ENCODE measurements around the gene PLCH1.
"Not testable (repeated sequence)": the region's sequence is repeated elsewhere in the genome, so short reads cannot be mapped to it uniquely, and the experiment has no call there.

The PLCH1 gene

GRCh38 chr3:155619118-155619915, 125.6 kb downstream of the PLCH1 start:
- Histone ChIP-seq H3K4me3 (ENCODE audit: low read length in 2 of 2) (no peak overlapping the region), H3K27ac (ENCODE audit: low read length) (no peak overlapping the region), H3K36me3 (ENCODE audit: control insufficient read depth in 2 of 2, insufficient read depth in 2 of 2, low read length in 2 of 2) (no peaks in the 10 kb centered on the region), H3K9ac (ENCODE audit: low read length in 2 of 2) (no peak overlapping the region), H3K9me3 (ENCODE audit: control insufficient read depth in 2 of 2, low read length in 2 of 2) (no peaks in the 10 kb centered on the region), H3K27me3 (ENCODE audit: control insufficient read depth in 1 of 2, insufficient read depth in 2 of 2, low read length in 2 of 2) (no peaks in the 10 kb centered on the region), H3K4me1 (ENCODE audit: control insufficient read depth, insufficient read depth, low read length) (no peaks in the 10 kb centered on the region)

GRCh38 chr3:155618543-155618942, 126.3 kb downstream of the PLCH1 start:
- H3K9ac ChIP-seq (ENCODE audit: low read length in 2 of 2), result no peak overlapping the region
- no peaks in the 10 kb centered on the region for H3K9me3 ChIP-seq (ENCODE audit: control insufficient read depth in 2 of 2, low read length in 2 of 2)
- no peaks in the 10 kb centered on the region for H3K4me1 ChIP-seq (ENCODE audit: control insufficient read depth, insufficient read depth, low read length)
- no peak overlapping the region for H3K4me3 ChIP-seq (ENCODE audit: low read length in 2 of 2)
- no peak overlapping the region for H3K27ac ChIP-seq (ENCODE audit: low read length)
- H3K27me3 ChIP-seq (ENCODE audit: control insufficient read depth in 1 of 2, insufficient read depth in 2 of 2, low read length in 2 of 2), result no peaks in the 10 kb centered on the region
- H3K36me3 ChIP-seq (ENCODE audit: control insufficient read depth in 2 of 2, insufficient read depth in 2 of 2, low read length in 2 of 2), result no peaks in the 10 kb centered on the region

GRCh38 chr3:155617346-155617925, 127.4 kb downstream of the PLCH1 start:
- Histone ChIP-seq H3K9ac (ENCODE audit: low read length in 2 of 2) (no peak overlapping the region), H3K9me3 (ENCODE audit: control insufficient read depth in 2 of 2, low read length in 2 of 2) (no peaks in the 10 kb centered on the region), H3K4me3 (ENCODE audit: low read length in 2 of 2) (no peak overlapping the region), H3K36me3 (ENCODE audit: control insufficient read depth in 2 of 2, insufficient read depth in 2 of 2, low read length in 2 of 2) (no peaks in the 10 kb centered on the region), H3K4me1 (ENCODE audit: control insufficient read depth, insufficient read depth, low read length) (no peaks in the 10 kb centered on the region), H3K27ac (ENCODE audit: low read length) (no peak overlapping the region), H3K27me3 (ENCODE audit: control insufficient read depth in 1 of 2, insufficient read depth in 2 of 2, low read length in 2 of 2) (no peaks in the 10 kb centered on the region)

- not testable (repeated sequence) for H3K27ac ChIP-seq (ENCODE audit: low read length); H3K4me1 ChIP-seq (ENCODE audit: control insufficient read depth, insufficient read depth, low read length); H3K9me3 ChIP-seq (ENCODE audit: control insufficient read depth in 2 of 2, low read length in 2 of 2); H3K27me3 ChIP-seq (ENCODE audit: control insufficient read depth in 1 of 2, insufficient read depth in 2 of 2, low read length in 2 of 2); H3K36me3 ChIP-seq (ENCODE audit: control insufficient read depth in 2 of 2, insufficient read depth in 2 of 2, low read length in 2 of 2); H3K4me3 ChIP-seq (ENCODE audit: low read length in 2 of 2); H3K9ac ChIP-seq (ENCODE audit: low read length in 2 of 2)
These were observed 129.7 kb downstream of the PLCH1 start for GRCh38 chr3:155615141-155615540.

- not testable (repeated sequence) for H3K4me1 ChIP-seq (ENCODE audit: control insufficient read depth, insufficient read depth, low read length); H3K4me3 ChIP-seq (ENCODE audit: low read length in 2 of 2); H3K27ac ChIP-seq (ENCODE audit: low read length); H3K36me3 ChIP-seq (ENCODE audit: control insufficient read depth in 2 of 2, insufficient read depth in 2 of 2, low read length in 2 of 2); H3K9ac ChIP-seq (ENCODE audit: low read length in 2 of 2); H3K9me3 ChIP-seq (ENCODE audit: control insufficient read depth in 2 of 2, low read length in 2 of 2); H3K27me3 ChIP-seq (ENCODE audit: control insufficient read depth in 1 of 2, insufficient read depth in 2 of 2, low read length in 2 of 2)
These were observed 130.5 kb downstream of the PLCH1 start for GRCh38 chr3:155614410-155614809.

- Histone ChIP-seq H3K27me3 (ENCODE audit: control insufficient read depth in 1 of 2, insufficient read depth in 2 of 2, low read length in 2 of 2) (no peaks in the 10 kb centered on the region), H3K9ac (ENCODE audit: low read length in 2 of 2) (no peak overlapping the region), H3K27ac (ENCODE audit: low read length) (no peak overlapping the region), H3K4me1 (ENCODE audit: control insufficient read depth, insufficient read depth, low read length) (no peaks in the 10 kb centered on the region), H3K9me3 (ENCODE audit: control insufficient read depth in 2 of 2, low read length in 2 of 2) (peaks cover 0 to 4% of the 10 kb centered on the region in 2 donors), H3K4me3 (ENCODE audit: low read length in 2 of 2) (no peak overlapping the region), H3K36me3 (ENCODE audit: control insufficient read depth in 2 of 2, insufficient read depth in 2 of 2, low read length in 2 of 2) (no peaks in the 10 kb centered on the region)
These were observed 133.4 kb downstream of the PLCH1 start for GRCh38 chr3:155611456-155611855.

- Histone ChIP-seq H3K9ac (ENCODE audit: low read length in 2 of 2) (no peak overlapping the region), H3K27ac (ENCODE audit: low read length) (no peak overlapping the region), H3K36me3 (ENCODE audit: control insufficient read depth in 2 of 2, insufficient read depth in 2 of 2, low read length in 2 of 2) (no peaks in the 10 kb centered on the region), H3K27me3 (ENCODE audit: control insufficient read depth in 1 of 2, insufficient read depth in 2 of 2, low read length in 2 of 2) (no peaks in the 10 kb centered on the region), H3K4me1 (ENCODE audit: control insufficient read depth, insufficient read depth, low read length) (no peaks in the 10 kb centered on the region), H3K9me3 (ENCODE audit: control insufficient read depth in 2 of 2, low read length in 2 of 2) (peaks cover 0 to 4% of the 10 kb centered on the region in 2 donors), H3K4me3 (ENCODE audit: low read length in 2 of 2) (no peak overlapping the region)
These were observed 135.3 kb downstream of the PLCH1 start for GRCh38 chr3:155609586-155609985.

- no peak overlapping the region for H3K27ac ChIP-seq (ENCODE audit: low read length)
- H3K9ac ChIP-seq (ENCODE audit: low read length in 2 of 2), result no peak overlapping the region
- no peaks in the 10 kb centered on the region for H3K27me3 ChIP-seq (ENCODE audit: control insufficient read depth in 1 of 2, insufficient read depth in 2 of 2, low read length in 2 of 2)
- no peak overlapping the region for H3K4me3 ChIP-seq (ENCODE audit: low read length in 2 of 2)
- peaks cover 0 to 4% of the 10 kb centered on the region in 2 donors for H3K9me3 ChIP-seq (ENCODE audit: control insufficient read depth in 2 of 2, low read length in 2 of 2)
- H3K4me1 ChIP-seq (ENCODE audit: control insufficient read depth, insufficient read depth, low read length), result no peaks in the 10 kb centered on the region
- no peaks in the 10 kb centered on the region for H3K36me3 ChIP-seq (ENCODE audit: control insufficient read depth in 2 of 2, insufficient read depth in 2 of 2, low read length in 2 of 2)
These were observed 136.5 kb downstream of the PLCH1 start for GRCh38 chr3:155608228-155608920.

- Histone ChIP-seq H3K4me3 (ENCODE audit: low read length in 2 of 2) (no peak overlapping the region), H3K9me3 (ENCODE audit: control insufficient read depth in 2 of 2, low read length in 2 of 2) (peaks cover 0 to 4% of the 10 kb centered on the region in 2 donors), H3K36me3 (ENCODE audit: control insufficient read depth in 2 of 2, insufficient read depth in 2 of 2, low read length in 2 of 2) (no peaks in the 10 kb centered on the region), H3K4me1 (ENCODE audit: control insufficient read depth, insufficient read depth, low read length) (no peaks in the 10 kb centered on the region), H3K27ac (ENCODE audit: low read length) (no peak overlapping the region), H3K27me3 (ENCODE audit: control insufficient read depth in 1 of 2, insufficient read depth in 2 of 2, low read length in 2 of 2) (no peaks in the 10 kb centered on the region), H3K9ac (ENCODE audit: low read length in 2 of 2) (no peak overlapping the region)
These were observed 137.1 kb downstream of the PLCH1 start for GRCh38 chr3:155607761-155608160.

GRCh38 chr3:155605571-155605970, 139.3 kb downstream of the PLCH1 start:
- Histone ChIP-seq H3K27ac (ENCODE audit: low read length) (no peak overlapping the region), H3K9ac (ENCODE audit: low read length in 2 of 2) (no peak overlapping the region), H3K9me3 (ENCODE audit: control insufficient read depth in 2 of 2, low read length in 2 of 2) (peaks cover 0 to 4% of the 10 kb centered on the region in 2 donors), H3K4me3 (ENCODE audit: low read length in 2 of 2) (no peak overlapping the region), H3K36me3 (ENCODE audit: control insufficient read depth in 2 of 2, insufficient read depth in 2 of 2, low read length in 2 of 2) (no peaks in the 10 kb centered on the region), H3K27me3 (ENCODE audit: control insufficient read depth in 1 of 2, insufficient read depth in 2 of 2, low read length in 2 of 2) (no peaks in the 10 kb centered on the region), H3K4me1 (ENCODE audit: control insufficient read depth, insufficient read depth, low read length) (no peaks in the 10 kb centered on the region)

- Histone ChIP-seq H3K9ac (ENCODE audit: low read length in 2 of 2) (no peak overlapping the region), H3K27me3 (ENCODE audit: control insufficient read depth in 1 of 2, insufficient read depth in 2 of 2, low read length in 2 of 2) (no peaks in the 10 kb centered on the region), H3K4me1 (ENCODE audit: control insufficient read depth, insufficient read depth, low read length) (no peaks in the 10 kb centered on the region), H3K36me3 (ENCODE audit: control insufficient read depth in 2 of 2, insufficient read depth in 2 of 2, low read length in 2 of 2) (no peaks in the 10 kb centered on the region), H3K4me3 (ENCODE audit: low read length in 2 of 2) (no peak overlapping the region), H3K9me3 (ENCODE audit: control insufficient read depth in 2 of 2, low read length in 2 of 2) (peaks cover 0 to 4% of the 10 kb centered on the region in 2 donors), H3K27ac (ENCODE audit: low read length) (no peak overlapping the region)
These were observed 139.9 kb downstream of the PLCH1 start for GRCh38 chr3:155604967-155605366.

Data from stomach smooth muscle (tissue), 2 donors.